Body of pancreas (tissue), 4 donors: ENCODE measurements around the gene RETREG1. TPM values are rescaled to one million over a fixed set of nuclear protein-coding genes. Genes with fewer than 3 reads are reported as not detected.

Experiments used
- ATAC-seq: fragments of 150-250 bp; one replicate; pipeline ENCODE4 v1.9.1; 2016
- DNase-seq, 4 donors: peaks; one replicate each; pipeline ENCODE4 v3.0.0-alpha.2; 2019
- H3K27ac ChIP-seq, 4 donors: fragments of 200-600 bp; sonication (generic); 1 replicate in 3 of 4; 2 replicates in 1 of 4; pipeline versions ENCODE4 v1.5.1 to v1.6.1; 2016 to 2019; ENCODE audit warnings: mild to moderate bottlenecking in 1 of 4, mixed read lengths in 1 of 4, moderate library complexity in 1 of 4
- H3K27me3 ChIP-seq, 2 donors: fragments of 200-600 bp; sonication (generic); one replicate each; pipeline ENCODE4 v1.6.0; 2016; ENCODE audit warnings: mild to moderate bottlenecking in 1 of 2
- H3K36me3 ChIP-seq, 2 donors: fragments of 200-600 bp; sonication (generic); replicated peaks in 1 of 2; 2 replicates each; pipeline ENCODE4 v1.5.1; 2016; ENCODE audit warnings: low read depth in 2 of 2; ENCODE audit not compliant: insufficient read depth in 1 of 2
- H3K4me1 ChIP-seq: fragments of 200-600 bp; sonication (generic); one replicate; pipeline ENCODE4 v1.6.0; 2016
- H3K4me3 ChIP-seq, 2 donors: fragments of 200-600 bp; sonication (generic); 1 replicate in 1 of 2; 2 replicates in 1 of 2; pipeline ENCODE4 v1.5.1; 2016 to 2019
- H3K9me3 ChIP-seq, 3 donors: fragments of 200-600 bp; sonication (generic); 1 replicate in 2 of 3; 2 replicates in 1 of 3; pipeline ENCODE4 v1.5.1; 2016
- POLR2A ChIP-seq, 3 donors: fragments of 450-650 bp; IDR thresholded peaks; one replicate each; pipeline ENCODE4 v1.6.1; 2016; ENCODE audit warnings: antibody characterized with exemption in 3 of 3, mild to moderate bottlenecking in 2 of 3
- WGBS, 2 donors: methylation state at CpG; one replicate each; pipeline ENCODE4 v1.1.5; 2017; 5-methylcytosine and 5-hydroxymethylcytosine counted together
- intact Hi-C: fragments of 100-400 bp; cut with DNase I; formaldehyde crosslinking; loops from one replicate; pipeline ENCODE4 v1.15.1; 2023
- total RNA-seq, 2 donors: library from RNA; depleted of rRNA; stranded (reverse); fragments of >200 nt; gene quantifications; one replicate each; pipeline ENCODE4 v1.1.0, GENCODE V29; 2016
- TF ChIP-seq, protein P1 (sequence below), 7 experiments: fragments of 450-650 bp in 4 of 7; fragments of 200-600 bp in 3 of 7; sonication (generic) in 3 of 7; IDR thresholded peaks; one replicate each; pipeline ENCODE4 v1.5.1; 2016 to 2019; ENCODE audit warnings: antibody characterized with exemption in 7 of 7

Gene RETREG1
- total RNA-seq, 2 donors from 2014 or later = 11.9 to 16.8 TPM

DNA sequence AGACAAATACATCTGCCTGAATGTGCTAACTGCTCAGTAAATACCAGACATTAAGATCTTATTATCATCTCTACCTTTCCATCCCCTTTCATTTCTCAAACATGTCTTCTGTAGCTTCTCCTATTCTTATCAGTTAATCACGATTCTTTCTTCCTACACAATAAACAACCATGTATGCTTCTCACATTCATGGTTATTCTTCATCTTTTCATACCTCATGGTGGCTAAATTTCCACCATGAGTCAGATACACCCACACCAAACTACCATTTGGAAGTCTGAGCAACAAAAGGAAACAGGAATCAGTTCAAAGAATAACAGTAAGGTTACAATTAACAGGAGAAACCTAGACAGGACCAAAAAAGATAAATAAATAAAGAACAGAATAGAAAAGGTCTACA lies 158.9 kb downstream of the RETREG1 start:
- no peak for ATAC-seq
- H3K4me1 ChIP-seq = peaks cover 83% of the 10 kb centered on the region
- 17 to 18% methylated on average over 1 of the region's 1 CpG for WGBS, 2 donors

DNA sequence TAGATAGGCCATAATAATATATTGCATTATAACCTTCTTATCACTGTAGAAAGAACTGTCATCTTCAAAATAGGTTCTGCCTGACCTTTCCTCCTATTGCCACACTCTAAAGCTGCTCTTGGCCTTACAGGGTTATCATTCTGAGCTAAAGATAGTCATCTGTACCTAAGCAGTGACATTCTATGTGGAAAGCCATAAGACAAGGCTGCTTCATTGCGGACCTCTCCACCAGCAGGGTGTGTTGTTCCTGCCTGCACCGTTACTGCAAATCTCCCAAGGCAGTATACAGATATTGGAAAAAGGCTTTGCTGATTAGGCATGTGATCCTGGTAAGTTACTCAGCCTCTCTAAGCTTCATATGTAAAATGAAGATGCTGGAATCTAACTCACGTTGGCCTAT lies 159.3 kb downstream of the RETREG1 start:
- DNase-seq (no peak), ATAC-seq (no peak)
- H3K36me3 ChIP-seq = peaks cover 0 to 6% of the 10 kb centered on the region in 2 donors
- TF ChIP-seq, protein P1, sequence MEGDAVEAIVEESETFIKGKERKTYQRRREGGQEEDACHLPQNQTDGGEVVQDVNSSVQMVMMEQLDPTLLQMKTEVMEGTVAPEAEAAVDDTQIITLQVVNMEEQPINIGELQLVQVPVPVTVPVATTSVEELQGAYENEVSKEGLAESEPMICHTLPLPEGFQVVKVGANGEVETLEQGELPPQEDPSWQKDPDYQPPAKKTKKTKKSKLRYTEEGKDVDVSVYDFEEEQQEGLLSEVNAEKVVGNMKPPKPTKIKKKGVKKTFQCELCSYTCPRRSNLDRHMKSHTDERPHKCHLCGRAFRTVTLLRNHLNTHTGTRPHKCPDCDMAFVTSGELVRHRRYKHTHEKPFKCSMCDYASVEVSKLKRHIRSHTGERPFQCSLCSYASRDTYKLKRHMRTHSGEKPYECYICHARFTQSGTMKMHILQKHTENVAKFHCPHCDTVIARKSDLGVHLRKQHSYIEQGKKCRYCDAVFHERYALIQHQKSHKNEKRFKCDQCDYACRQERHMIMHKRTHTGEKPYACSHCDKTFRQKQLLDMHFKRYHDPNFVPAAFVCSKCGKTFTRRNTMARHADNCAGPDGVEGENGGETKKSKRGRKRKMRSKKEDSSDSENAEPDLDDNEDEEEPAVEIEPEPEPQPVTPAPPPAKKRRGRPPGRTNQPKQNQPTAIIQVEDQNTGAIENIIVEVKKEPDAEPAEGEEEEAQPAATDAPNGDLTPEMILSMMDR (IDR thresholded peaks at IDR 0.05) = peak in 2 of 7 experiments; percentile 8 to 11
- no peak for TF ChIP-seq POLR2A (IDR thresholded peaks at IDR 0.05)
- H3K4me3 ChIP-seq = no peak overlapping the region
- no peak overlapping the region for H3K27ac ChIP-seq
- no peaks in the 10 kb centered on the region for H3K9me3 ChIP-seq
- no peaks in the 10 kb centered on the region for H3K27me3 ChIP-seq
- WGBS, 2 donors = 28 to 37% methylated on average over 3 of the region's 3 CpGs
- intact Hi-C loops = no loop called here
- peaks cover 81% of the 10 kb centered on the region for H3K4me1 ChIP-seq

More for the DNA sequence above, 158.9 kb downstream of the RETREG1 start:
- Histone ChIP-seq H3K4me3 (no peak overlapping the region), H3K27ac (no peak overlapping the region), H3K27me3 (no peaks in the 10 kb centered on the region), H3K36me3 (peaks cover 0 to 7% of the 10 kb centered on the region in 2 donors), H3K9me3 (no peaks in the 10 kb centered on the region)
- intact Hi-C loops = no loop called here
- no peak for TF ChIP-seq POLR2A (IDR thresholded peaks at IDR 0.05)
- TF ChIP-seq, protein P1 (IDR thresholded peaks at IDR 0.05) = no peak
- no peak for DNase-seq

DNA sequence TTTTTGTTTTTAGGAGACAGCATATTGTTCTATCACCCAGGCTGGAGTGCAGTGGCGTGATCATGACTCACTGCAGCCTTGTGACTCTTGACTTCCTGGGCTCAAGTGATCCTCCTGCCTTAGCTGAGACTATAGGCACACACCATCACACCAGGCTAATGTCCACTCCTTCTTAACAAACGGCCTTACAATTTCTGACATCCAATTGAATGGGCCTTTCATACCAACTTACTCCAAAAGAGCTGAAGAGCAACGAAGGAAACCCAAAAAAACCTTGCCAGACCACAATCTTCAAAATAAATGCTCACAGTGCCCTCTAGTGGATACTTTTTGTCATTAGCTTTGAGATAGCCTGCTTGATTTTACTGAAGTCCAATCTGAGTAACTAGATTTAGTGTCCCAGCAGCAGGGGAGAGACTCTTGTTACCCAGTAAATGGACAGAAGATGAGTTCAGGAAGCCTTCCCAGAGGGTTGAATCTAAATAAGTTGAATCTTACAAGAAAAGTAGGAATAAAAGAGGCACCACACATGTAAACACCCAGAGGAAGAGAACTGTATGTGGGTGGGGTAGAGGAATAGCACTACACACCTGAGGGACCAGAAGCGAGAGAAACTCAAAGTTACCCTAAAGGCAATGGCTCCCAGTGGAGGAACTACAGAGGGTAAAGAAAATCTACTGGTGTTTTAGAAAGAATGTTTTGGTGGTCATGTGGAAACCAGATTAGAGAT lies 160.5 kb downstream of the RETREG1 start:
- Histone ChIP-seq H3K4me3 (no peak overlapping the region), H3K27ac (peak overlapping the region in 3 of 4 donors; percentile 1 to 50 (median 49)), H3K4me1 (peaks cover 69% of the 10 kb centered on the region), H3K36me3 (peaks cover 0 to 11% of the 10 kb centered on the region in 2 donors), H3K27me3 (no peaks in the 10 kb centered on the region), H3K9me3 (no peaks in the 10 kb centered on the region)
- ATAC-seq = peak; percentile 78
- intact Hi-C loops = no loop called here
- DNase-seq = peak; percentile 38 to 65 (median 57)
- TF ChIP-seq, protein P1 (IDR thresholded peaks at IDR 0.05) = peak; percentile 49 to 77 (median 76)
- no peak for TF ChIP-seq POLR2A (IDR thresholded peaks at IDR 0.05)
- 21 to 33% methylated on average over 4 of the region's 4 CpGs for WGBS, 2 donors

DNA sequence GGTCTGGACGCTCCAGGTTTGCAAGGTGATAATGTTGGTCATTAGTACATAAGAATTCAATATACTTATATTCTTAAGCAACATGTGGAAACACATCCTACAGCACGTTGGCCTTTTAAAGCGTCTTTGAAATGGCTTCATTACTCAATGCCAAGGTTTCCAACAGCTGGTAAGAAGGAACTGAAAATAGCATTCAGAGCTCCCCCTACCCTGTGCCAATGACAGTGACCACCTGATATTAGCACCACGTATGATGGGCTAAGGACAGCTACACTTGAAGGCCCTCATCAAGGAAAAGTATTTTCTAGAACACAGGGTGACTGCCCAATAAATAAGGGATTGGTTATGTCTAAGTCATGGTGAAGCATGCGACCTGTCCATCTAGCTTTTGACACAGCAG lies 161.1 kb downstream of the RETREG1 start:
- DNase-seq (no peak), ATAC-seq (no peak)
- Histone ChIP-seq H3K9me3 (no peaks in the 10 kb centered on the region), H3K4me3 (no peak overlapping the region), H3K27me3 (no peaks in the 10 kb centered on the region), H3K36me3 (peaks cover 0 to 16% of the 10 kb centered on the region in 2 donors), H3K4me1 (peaks cover 63% of the 10 kb centered on the region), H3K27ac (peak overlapping the region; percentile 1 to 50 (median 30))
- intact Hi-C loops = no loop called here
- TF ChIP-seq, protein P1 (IDR thresholded peaks at IDR 0.05) = no peak
- no peak for TF ChIP-seq POLR2A (IDR thresholded peaks at IDR 0.05)
- whole genome bisulfite sequencing, 2 donors = 56 to 59% methylated on average over 5 of the region's 5 CpGs

DNA sequence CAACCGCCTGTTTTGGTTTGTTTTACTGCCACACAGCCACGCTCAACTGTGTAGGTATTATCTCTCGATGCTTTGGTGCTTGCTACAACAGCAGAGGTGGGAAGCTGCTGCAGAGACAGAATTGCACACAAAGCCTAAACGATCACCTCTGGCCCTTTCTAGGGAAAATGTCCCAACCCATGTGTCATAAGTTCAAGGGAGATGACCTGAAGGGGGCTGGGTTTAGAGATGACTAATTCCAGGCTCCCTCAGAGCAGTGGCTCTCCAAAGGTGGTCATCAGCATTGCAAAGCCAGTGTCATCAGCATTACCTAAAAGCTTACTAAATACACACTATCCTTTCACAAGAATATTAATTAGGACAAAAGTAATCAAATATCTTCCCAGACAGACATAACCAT lies 162.1 kb downstream of the RETREG1 start:
- Histone ChIP-seq H3K9me3 (no peaks in the 10 kb centered on the region), H3K4me3 (no peak overlapping the region), H3K36me3 (peaks cover 0 to 25% of the 10 kb centered on the region in 2 donors), H3K27ac (peak overlapping the region in 2 of 4 donors; percentile 0 to 1), H3K4me1 (peaks cover 53% of the 10 kb centered on the region), H3K27me3 (no peaks in the 10 kb centered on the region)
- TF ChIP-seq POLR2A (IDR thresholded peaks at IDR 0.05) = no peak
- TF ChIP-seq, protein P1 (IDR thresholded peaks at IDR 0.05) = no peak
- DNase-seq (no peak), ATAC-seq (no peak)
- WGBS, 2 donors = 39 to 46% methylated on average over 4 of the region's 4 CpGs
- intact Hi-C loops = no loop called here
